Right atrium auricular region (tissue), 2 donors: Measurements from ENCODE around the gene NRG2. TPM values are rescaled to one million over a fixed set of nuclear protein-coding genes. Genes with fewer than 3 reads are reported as not detected.

ENCODE experiments used
- DNase-seq: peaks from one replicate; pipeline ENCODE4 v3.0.0-alpha.2; 2019; ENCODE audit warnings: low spot score
- H3K27ac ChIP-seq, 2 donors: fragments of 200-600 bp; sonication (generic); 1 replicate in 1 of 2; 2 replicates in 1 of 2; pipeline ENCODE4 v1.5.1; 2016 to 2019
- H3K27me3 ChIP-seq, 2 donors: fragments of 200-600 bp; sonication (generic); one replicate each; pipeline versions ENCODE4 v1.5.1 to v1.6.0; 2017 to 2019
- H3K36me3 ChIP-seq: fragments of 200-600 bp; sonication (generic); one replicate; pipeline ENCODE4 v1.5.1; 2016
- H3K4me1 ChIP-seq, 2 donors: fragments of 200-600 bp; sonication (generic); one replicate each; pipeline versions ENCODE4 v1.5.1 to v1.6.0; 2017 to 2019
- H3K4me3 ChIP-seq, 2 donors: fragments of 200-600 bp; sonication (generic); 1 replicate in 1 of 2; 2 replicates in 1 of 2; pipeline ENCODE4 v1.5.1; 2017 to 2019; ENCODE audit warnings: mild to moderate bottlenecking in 1 of 2, moderate library complexity in 1 of 2
- H3K9me3 ChIP-seq, 2 donors: fragments of 200-600 bp; sonication (generic); one replicate each; pipeline ENCODE4 v1.5.1; 2019
- total RNA-seq, 2 donors: library from RNA; depleted of rRNA; stranded (reverse); fragments of >200 nt; gene quantifications; one replicate each; pipeline ENCODE4 v1.1.0, GENCODE V29; 2016
- TF ChIP-seq, protein P1 (sequence below), 2 donors: fragments of 200-600 bp; sonication (generic); IDR thresholded peaks; one replicate each; pipeline ENCODE4 v1.5.1; 2019; ENCODE audit warnings: antibody characterized with exemption in 2 of 2

Gene NRG2
- total RNA-seq, 2 donors from 2014 or later: 1.8 to 1.9 TPM

- no peak for DNase-seq
- Histone ChIP-seq H3K4me1 (no peaks in the 10 kb centered on the region), H3K4me3 (no peak overlapping the region), H3K27ac (no peak overlapping the region), H3K9me3 (peaks cover 0 to 4% of the 10 kb centered on the region in 2 donors), H3K27me3 (no peaks in the 10 kb centered on the region), H3K36me3 (no peaks in the 10 kb centered on the region)
- TF ChIP-seq, protein P1, sequence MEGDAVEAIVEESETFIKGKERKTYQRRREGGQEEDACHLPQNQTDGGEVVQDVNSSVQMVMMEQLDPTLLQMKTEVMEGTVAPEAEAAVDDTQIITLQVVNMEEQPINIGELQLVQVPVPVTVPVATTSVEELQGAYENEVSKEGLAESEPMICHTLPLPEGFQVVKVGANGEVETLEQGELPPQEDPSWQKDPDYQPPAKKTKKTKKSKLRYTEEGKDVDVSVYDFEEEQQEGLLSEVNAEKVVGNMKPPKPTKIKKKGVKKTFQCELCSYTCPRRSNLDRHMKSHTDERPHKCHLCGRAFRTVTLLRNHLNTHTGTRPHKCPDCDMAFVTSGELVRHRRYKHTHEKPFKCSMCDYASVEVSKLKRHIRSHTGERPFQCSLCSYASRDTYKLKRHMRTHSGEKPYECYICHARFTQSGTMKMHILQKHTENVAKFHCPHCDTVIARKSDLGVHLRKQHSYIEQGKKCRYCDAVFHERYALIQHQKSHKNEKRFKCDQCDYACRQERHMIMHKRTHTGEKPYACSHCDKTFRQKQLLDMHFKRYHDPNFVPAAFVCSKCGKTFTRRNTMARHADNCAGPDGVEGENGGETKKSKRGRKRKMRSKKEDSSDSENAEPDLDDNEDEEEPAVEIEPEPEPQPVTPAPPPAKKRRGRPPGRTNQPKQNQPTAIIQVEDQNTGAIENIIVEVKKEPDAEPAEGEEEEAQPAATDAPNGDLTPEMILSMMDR (IDR thresholded peaks at IDR 0.05): no peak
These were observed 214.7 kb downstream of the NRG2 start for GRCh38 chr5:139828207-139828895.

DNA sequence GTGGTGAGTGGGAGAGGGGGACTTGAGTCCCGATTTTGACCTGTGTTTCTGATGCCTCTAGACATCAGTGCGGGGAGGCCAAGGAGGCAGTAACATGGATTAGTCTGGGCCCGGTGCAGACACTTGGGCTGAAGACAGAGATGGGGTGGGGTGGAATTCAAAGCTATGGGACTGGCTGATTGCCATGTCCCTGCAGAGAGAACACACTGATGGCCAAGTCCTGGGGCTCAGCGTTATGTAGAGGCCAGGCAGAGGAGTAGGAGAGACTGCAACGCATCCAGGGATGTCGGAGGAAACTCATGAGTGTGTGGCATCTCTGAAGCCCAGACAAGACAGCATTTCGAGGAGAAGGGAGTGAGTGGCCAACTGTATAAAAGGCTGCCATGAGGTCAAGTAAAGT, 217.4 kb downstream of the NRG2 start:
- no peak for DNase-seq
- no peaks in the 10 kb centered on the region for H3K36me3 ChIP-seq
- peaks cover 0 to 4% of the 10 kb centered on the region in 2 donors for H3K9me3 ChIP-seq
- H3K4me1 ChIP-seq: no peaks in the 10 kb centered on the region
- H3K4me3 ChIP-seq: no peak overlapping the region
- no peaks in the 10 kb centered on the region for H3K27me3 ChIP-seq
- no peak overlapping the region for H3K27ac ChIP-seq
- TF ChIP-seq, protein P1 (IDR thresholded peaks at IDR 0.05): no peak

GRCh38 chr5:139823757-139824355, 219.2 kb downstream of the NRG2 start:
- no peak overlapping the region for H3K27ac ChIP-seq
- H3K36me3 ChIP-seq: no peaks in the 10 kb centered on the region
- H3K4me1 ChIP-seq: no peaks in the 10 kb centered on the region
- H3K9me3 ChIP-seq: peaks cover 0 to 4% of the 10 kb centered on the region in 2 donors
- TF ChIP-seq, protein P1 (IDR thresholded peaks at IDR 0.05): no peak
- H3K27me3 ChIP-seq: no peaks in the 10 kb centered on the region
- no peak overlapping the region for H3K4me3 ChIP-seq
- no peak for DNase-seq

- H3K27ac ChIP-seq: no peak overlapping the region
- DNase-seq: no peak
- H3K4me3 ChIP-seq: no peak overlapping the region
- TF ChIP-seq, protein P1 (IDR thresholded peaks at IDR 0.05): no peak
- peaks cover 0 to 6% of the 10 kb centered on the region in 2 donors for H3K9me3 ChIP-seq
- no peaks in the 10 kb centered on the region for H3K27me3 ChIP-seq
- H3K36me3 ChIP-seq: no peaks in the 10 kb centered on the region
- no peaks in the 10 kb centered on the region for H3K4me1 ChIP-seq
These were observed 220.3 kb downstream of the NRG2 start for GRCh38 chr5:139822553-139823425.

GRCh38 chr5:139821806-139822552, 221.1 kb downstream of the NRG2 start:
- DNase-seq: no peak
- TF ChIP-seq, protein P1 (IDR thresholded peaks at IDR 0.05): no peak
- peaks cover 0 to 6% of the 10 kb centered on the region in 2 donors for H3K9me3 ChIP-seq
- H3K36me3 ChIP-seq: no peaks in the 10 kb centered on the region
- no peak overlapping the region for H3K4me3 ChIP-seq
- H3K27me3 ChIP-seq: no peaks in the 10 kb centered on the region
- no peaks in the 10 kb centered on the region for H3K4me1 ChIP-seq
- no peak overlapping the region for H3K27ac ChIP-seq
